Ovary (tissue), 9 donors: Measurements from ENCODE around the gene TUT7. TPM values are rescaled to one million over a fixed set of nuclear protein-coding genes. Genes with fewer than 3 reads are reported as not detected.

Source experiments
- DNase-seq, 5 donors: peaks; one replicate each; pipeline ENCODE4 v3.0.0-alpha.2; 2019 to 2020
- H3K27ac ChIP-seq, 2 donors: fragments of 200-600 bp; one replicate each; pipeline versions ENCODE4 v1.5.1 to v1.8.0; 2019 to 2022
- H3K27me3 ChIP-seq: fragments of 200-600 bp; one replicate; pipeline ENCODE4 v1.8.0; 2022
- H3K36me3 ChIP-seq: fragments of 200-600 bp; sonication (generic); one replicate; pipeline ENCODE4 v1.5.1; 2019
- H3K4me1 ChIP-seq: one replicate; pipeline ENCODE4 v1.8.1; 2013; ENCODE audit warnings: mild to moderate bottlenecking, moderate library complexity; ENCODE audit not compliant: insufficient read depth
- H3K4me3 ChIP-seq: fragments of 200-600 bp; sonication (generic); one replicate; pipeline ENCODE4 v1.5.1; 2017
- H3K9me3 ChIP-seq, 2 donors: fragments of 200-600 bp in 1 of 2; sonication (generic) in 1 of 2; one replicate each; pipeline versions ENCODE4 v1.5.1 to v1.8.1; 2013 to 2019; ENCODE audit warnings: mild to moderate bottlenecking in 1 of 2, moderate library complexity in 1 of 2
- CTCF ChIP-seq, 3 donors: fragments of 450-650 bp in 2 of 3; fragments of 200-600 bp in 1 of 3; IDR thresholded peaks; one replicate each; pipeline versions ENCODE4 v1.5.1 to v1.8.0; 2016 to 2022; ENCODE audit warnings: antibody characterized with exemption in 3 of 3, mild to moderate bottlenecking in 1 of 3
- EP300 ChIP-seq: sonication (generic); formaldehyde crosslinking; IDR thresholded peaks from one replicate; pipeline ENCODE4 v1.6.1; 2017; ENCODE audit warnings: antibody characterized with exemption
- POLR2A ChIP-seq: fragments of 450-650 bp; IDR thresholded peaks from one replicate; pipeline ENCODE4 v1.6.1; 2017; ENCODE audit warnings: antibody characterized with exemption, mild to moderate bottlenecking, moderate library complexity
- WGBS, 3 donors: extraction: QIAGEN DNeasy Blood & Tissue Kit in 1 of 3; methylation state at CpG; one replicate each; pipeline versions ENCODE4 v1.1.5 to v1.1.7; 2013 to 2017; 5-methylcytosine and 5-hydroxymethylcytosine counted together
- intact Hi-C, 4 donors: fragments of 100-400 bp; cut with DNase I; formaldehyde crosslinking; loops; one replicate each; pipeline versions ENCODE4 v1.11.0 to v1.15.1; 2022 to 2023
- polyA plus RNA-seq, 2 donors: library from polyadenylated mRNA; stranded (reverse); fragments of 200-250 nt in 1 of 2; fragments of 350-450 nt in 1 of 2; fragmentation: Illumina TruSeq in 1 of 2; extraction: RNeasy Lipid Tissue Mini Kit (QIAGEN cat#74804) in 1 of 2; gene quantifications; one replicate each; pipeline ENCODE4 v1.2.3, GENCODE V29; 2013 to 2014
- total RNA-seq, 7 donors: library from RNA; depleted of rRNA in 2 of 7; stranded (reverse); fragments of >200 nt in 2 of 7; fragmentation: NEBNext Ultra II Directional in 3 of 7; extraction: Animal tissue kit (Norgen Biotek cat#: 25700) in 3 of 7; gene quantifications; one replicate each; pipeline versions ENCODE4 v1.1.0 to v1.2.4, GENCODE V29; 2016 to 2023
- donor health status: DM: no; HTN: no; CAD: no; lungs with moderate emphysema.
- donor health status: DM: no; HTN: no; CAD: no.
- donor health status: Bipolar disorder and iron deficiency.
- donor health status: DM: yes; HTN: yes; CAD: no.
- donor health status: DM: no; HTN: no; CAD: no.
- donor health status: DM: yes; HTN: yes; CAD: no.

Gene TUT7
- total and polyA plus RNA-seq, 9 donors = 10.5 to 30.0 (median 18.1) TPM

- TF ChIP-seq POLR2A (no peak), EP300 (no peak), CTCF (IDR thresholded peaks at IDR 0.05) (no peak)
- 33 to 47% (median 47%) methylated on average over 7 of the region's 7 CpGs for WGBS, 3 donors
- DNase-seq = peak in 2 of 5 donors; percentile 24 to 42
- Histone ChIP-seq H3K4me1 (no peaks in the 10 kb centered on the region), H3K4me3 (no peak overlapping the region), H3K27me3 (no peaks in the 10 kb centered on the region), H3K9me3 (no peaks in the 10 kb centered on the region), H3K27ac (no peak overlapping the region), H3K36me3 (no peaks in the 10 kb centered on the region)
- intact Hi-C loops = no loop called here
These were observed 67.2 kb downstream of the TUT7 start for GRCh38 chr9:86287013-86287412.

- DNase-seq = no peak
- H3K36me3 ChIP-seq = no peaks in the 10 kb centered on the region
- no peak overlapping the region for H3K27ac ChIP-seq
- WGBS, 3 donors = 44 to 59% (median 46%) methylated on average over 3 of the region's 3 CpGs
- no peaks in the 10 kb centered on the region for H3K4me1 ChIP-seq
- intact Hi-C loops = no loop called here
- no peaks in the 10 kb centered on the region for H3K9me3 ChIP-seq
- H3K4me3 ChIP-seq = no peak overlapping the region
- H3K27me3 ChIP-seq = no peaks in the 10 kb centered on the region
- TF ChIP-seq CTCF (IDR thresholded peaks at IDR 0.05) (no peak), EP300 (no peak), POLR2A (no peak)
These were observed 67.9 kb downstream of the TUT7 start for GRCh38 chr9:86286278-86286677.

GRCh38 chr9:86285261-86285660 is 68.9 kb downstream of the TUT7 start:
- intact Hi-C loops = no loop called here
- peaks cover 3% of the 10 kb centered on the region for H3K4me1 ChIP-seq
- H3K9me3 ChIP-seq = no peaks in the 10 kb centered on the region
- no peaks in the 10 kb centered on the region for H3K27me3 ChIP-seq
- no peaks in the 10 kb centered on the region for H3K36me3 ChIP-seq
- 31 to 47% (median 41%) methylated on average over 2 of the region's 2 CpGs for WGBS, 3 donors
- H3K4me3 ChIP-seq = no peak overlapping the region
- TF ChIP-seq EP300 = no peak
- TF ChIP-seq CTCF (IDR thresholded peaks at IDR 0.05) = no peak
- TF ChIP-seq POLR2A = no peak
- no peak for DNase-seq
- H3K27ac ChIP-seq = no peak overlapping the region

- H3K9me3 ChIP-seq = no peaks in the 10 kb centered on the region
These were observed 71.2 kb downstream of the TUT7 start for GRCh38 chr9:86282979-86283535.

More at GRCh38 chr9:86282979-86283535, 71.2 kb downstream of the TUT7 start:
- DNase-seq = peak in 1 of 5 donors; percentile 31
- peak overlapping the region; percentile 50 to 94 for H3K27ac ChIP-seq
- TF ChIP-seq POLR2A (no peak), EP300 (no peak), CTCF (IDR thresholded peaks at IDR 0.05) (no peak)
- intact Hi-C loops = no loop called here
- no peaks in the 10 kb centered on the region for H3K36me3 ChIP-seq
- no peaks in the 10 kb centered on the region for H3K27me3 ChIP-seq
- peak overlapping the region; percentile 74 for H3K4me3 ChIP-seq
- peaks cover 3% of the 10 kb centered on the region for H3K4me1 ChIP-seq
- 14 to 18% (median 15%) methylated on average over 12 of the region's 12 CpGs for WGBS, 3 donors
